Fibroblast of lung (primary cell): Measurements from ENCODE around the gene ZNF750. TPM values are rescaled to one million over a fixed set of nuclear protein-coding genes. Genes with fewer than 3 reads are reported as not detected.
A peak's percentile ranks its signal among the peaks of the same experiment; 100 is the strongest.

Source experiments
- DNase-seq, 2 donors: peaks; one replicate each; pipeline versions ENCODE4 v3.0.0 to v3.0.0-alpha.2; 2010; ENCODE audit warnings: low read depth in 2 of 2
- H2AFZ ChIP-seq: 2 replicates; pipeline ENCODE4 v1.5.1; 2012; ENCODE audit warnings: low read length, control low read depth, inconsistent platforms
- H3K27ac ChIP-seq: 2 replicates; pipeline ENCODE4 v1.5.1; 2011; ENCODE audit warnings: low read length, control low read depth; ENCODE audit not compliant: insufficient read depth
- H3K27me3 ChIP-seq: 2 replicates; pipeline ENCODE4 v1.5.1; 2011; ENCODE audit warnings: mild to moderate bottlenecking, low read length; ENCODE audit not compliant: control insufficient read depth, insufficient read depth
- H3K36me3 ChIP-seq: 2 replicates; pipeline ENCODE4 v1.5.1; 2011; ENCODE audit warnings: low read length; ENCODE audit not compliant: control insufficient read depth, insufficient read depth
- H3K4me1 ChIP-seq: 2 replicates; pipeline ENCODE4 v1.5.1; 2011; ENCODE audit warnings: low read length; ENCODE audit not compliant: control insufficient read depth, insufficient read depth; ENCODE audit errors: extremely low read depth
- H3K4me2 ChIP-seq: 2 replicates; pipeline ENCODE4 v1.5.1; 2011; ENCODE audit warnings: low read length, control low read depth; ENCODE audit not compliant: insufficient read depth; ENCODE audit errors: extremely low read depth
- H3K4me3 ChIP-seq, 4 experiments: fragments of 200-600 bp in 1 of 4; sonication (generic) in 1 of 4; replicated peaks in 1 of 4; 2 replicates each; pipeline ENCODE4 v1.5.1; 2011 to 2016; ENCODE audit warnings: low read length in 4 of 4, low read depth in 3 of 4, mild to moderate bottlenecking in 3 of 4, control low read depth in 2 of 4, inconsistent platforms in 1 of 4, mixed read lengths in 1 of 4; ENCODE audit not compliant: insufficient read depth in 1 of 4; ENCODE audit errors: control extremely low read depth in 1 of 4
- H3K79me2 ChIP-seq: 2 replicates; pipeline ENCODE4 v1.5.1; 2012; ENCODE audit warnings: mild to moderate bottlenecking, low read length, inconsistent platforms; ENCODE audit not compliant: control insufficient read depth, insufficient read depth
- H3K9ac ChIP-seq: 2 replicates; pipeline ENCODE4 v1.5.1; 2011; ENCODE audit warnings: mild to moderate bottlenecking, low read length, control low read depth; ENCODE audit not compliant: insufficient read depth
- H3K9me3 ChIP-seq: 2 replicates; pipeline ENCODE4 v1.5.1; 2012; ENCODE audit warnings: low read depth, low read length; ENCODE audit not compliant: control insufficient read depth, insufficient read depth
- H4K20me1 ChIP-seq: 2 replicates; pipeline ENCODE4 v1.5.1; 2011; ENCODE audit warnings: low read length; ENCODE audit not compliant: control insufficient read depth, insufficient read depth; ENCODE audit errors: extremely low read depth
- CTCF ChIP-seq, 2 donors: IDR thresholded peaks in 1 of 2; conservative IDR thresholded peaks in 1 of 2; 1 replicate in 1 of 2; 2 replicates in 1 of 2; pipeline ENCODE4 v1.5.1; 2011 to 2012; ENCODE audit warnings: low read length in 2 of 2, control low read depth in 1 of 2, inconsistent platforms in 1 of 2, low read depth in 1 of 2, mild to moderate bottlenecking in 1 of 2
- EZH2 ChIP-seq: IDR thresholded peaks from 2 replicates; pipeline ENCODE4 v1.5.1; 2012; ENCODE audit warnings: low read length, control low read depth, mild to moderate bottlenecking; ENCODE audit errors: missing control alignments
- polyA plus RNA-seq, 2 donors: library from polyadenylated mRNA; depleted of rRNA in 1 of 2; stranded (reverse) in 1 of 2; unstranded in 1 of 2; fragments of >200 nt; gene quantifications; 2 replicates each; pipeline ENCODE4 v1.2.1, GENCODE V29; 2011 to 2012; ENCODE audit warnings: missing spikeins in 1 of 2
- total RNA-seq: library from RNA; depleted of rRNA; stranded (reverse); fragments of >200 nt; gene quantifications from 2 replicates; pipeline ENCODE4 v1.2.1, GENCODE V29; 2014

ZNF750 gene
- total and polyA plus RNA-seq, 2 donors (not counting 1 experiment from before 2014, with no cell fraction given), result not detected

- H3K79me2 ChIP-seq, result peaks cover 2% of the 10 kb centered on the region
- H3K27me3 ChIP-seq, result no peaks in the 10 kb centered on the region
- no peak overlapping the region for H3K4me3 ChIP-seq
- H3K27ac ChIP-seq, result no peak overlapping the region
- peaks cover 5% of the 10 kb centered on the region for H3K4me1 ChIP-seq
- H3K4me2 ChIP-seq, result peak overlapping the region; percentile 17
- no peak overlapping the region for H2AFZ ChIP-seq
- no peaks in the 10 kb centered on the region for H4K20me1 ChIP-seq
- no peaks in the 10 kb centered on the region for H3K9me3 ChIP-seq
- TF ChIP-seq CTCF (conservative IDR thresholded peaks at IDR 0.05 in 1 of 2, IDR thresholded peaks at IDR 0.05 in 1 of 2; ENCODE audit: low read depth in 1 of 2, low read length in 2 of 2) (no peak), EZH2 (no peak)
- DNase-seq, result no peak
- no peak overlapping the region for H3K9ac ChIP-seq
- H3K36me3 ChIP-seq, result peaks cover 17% of the 10 kb centered on the region
Observed at GRCh38 chr17:82805254-82805653, 34.6 kb downstream of the ZNF750 start.

- Histone ChIP-seq H3K9me3 (no peaks in the 10 kb centered on the region), H3K36me3 (peaks cover 17% of the 10 kb centered on the region), H3K27me3 (no peaks in the 10 kb centered on the region), H3K27ac (peak overlapping the region; percentile 47), H3K79me2 (peaks cover 2% of the 10 kb centered on the region), H3K4me2 (peak overlapping the region; percentile 51), H2AFZ (no peak overlapping the region), H3K9ac (no peak overlapping the region), H4K20me1 (no peaks in the 10 kb centered on the region), H3K4me3 (no peak overlapping the region), H3K4me1 (peaks cover 5% of the 10 kb centered on the region)
- TF ChIP-seq EZH2 (no peak), CTCF (conservative IDR thresholded peaks at IDR 0.05 in 1 of 2, IDR thresholded peaks at IDR 0.05 in 1 of 2; ENCODE audit: low read depth in 1 of 2, low read length in 2 of 2) (no peak)
- DNase-seq, result peak; percentile 33 to 84
Observed at GRCh38 chr17:82804442-82805191, 35.2 kb downstream of the ZNF750 start.

- H3K36me3 ChIP-seq, result peaks cover 17% of the 10 kb centered on the region
- no peaks in the 10 kb centered on the region for H4K20me1 ChIP-seq
- peaks cover 5% of the 10 kb centered on the region for H3K4me1 ChIP-seq
- H3K4me2 ChIP-seq, result no peak overlapping the region
- H3K9ac ChIP-seq, result no peak overlapping the region
- DNase-seq, result no peak
- no peaks in the 10 kb centered on the region for H3K9me3 ChIP-seq
- no peak overlapping the region for H3K27ac ChIP-seq
- no peak for TF ChIP-seq EZH2
- TF ChIP-seq CTCF (conservative IDR thresholded peaks at IDR 0.05 in 1 of 2, IDR thresholded peaks at IDR 0.05 in 1 of 2; ENCODE audit: low read depth in 1 of 2, low read length in 2 of 2), result no peak
- H3K27me3 ChIP-seq, result no peaks in the 10 kb centered on the region
- no peak overlapping the region for H3K4me3 ChIP-seq
- H2AFZ ChIP-seq, result no peak overlapping the region
- peaks cover 2% of the 10 kb centered on the region for H3K79me2 ChIP-seq
Observed at GRCh38 chr17:82803606-82804005, 36.2 kb downstream of the ZNF750 start.
